Measurements from ENCODE around the gene NREP. TPM values are rescaled to one million over a fixed set of nuclear protein-coding genes. Genes with fewer than 3 reads are reported as not detected.

Gene NREP
- total RNA-seq, 1 donor from 2014 or later, result 62.6 TPM

DNA sequence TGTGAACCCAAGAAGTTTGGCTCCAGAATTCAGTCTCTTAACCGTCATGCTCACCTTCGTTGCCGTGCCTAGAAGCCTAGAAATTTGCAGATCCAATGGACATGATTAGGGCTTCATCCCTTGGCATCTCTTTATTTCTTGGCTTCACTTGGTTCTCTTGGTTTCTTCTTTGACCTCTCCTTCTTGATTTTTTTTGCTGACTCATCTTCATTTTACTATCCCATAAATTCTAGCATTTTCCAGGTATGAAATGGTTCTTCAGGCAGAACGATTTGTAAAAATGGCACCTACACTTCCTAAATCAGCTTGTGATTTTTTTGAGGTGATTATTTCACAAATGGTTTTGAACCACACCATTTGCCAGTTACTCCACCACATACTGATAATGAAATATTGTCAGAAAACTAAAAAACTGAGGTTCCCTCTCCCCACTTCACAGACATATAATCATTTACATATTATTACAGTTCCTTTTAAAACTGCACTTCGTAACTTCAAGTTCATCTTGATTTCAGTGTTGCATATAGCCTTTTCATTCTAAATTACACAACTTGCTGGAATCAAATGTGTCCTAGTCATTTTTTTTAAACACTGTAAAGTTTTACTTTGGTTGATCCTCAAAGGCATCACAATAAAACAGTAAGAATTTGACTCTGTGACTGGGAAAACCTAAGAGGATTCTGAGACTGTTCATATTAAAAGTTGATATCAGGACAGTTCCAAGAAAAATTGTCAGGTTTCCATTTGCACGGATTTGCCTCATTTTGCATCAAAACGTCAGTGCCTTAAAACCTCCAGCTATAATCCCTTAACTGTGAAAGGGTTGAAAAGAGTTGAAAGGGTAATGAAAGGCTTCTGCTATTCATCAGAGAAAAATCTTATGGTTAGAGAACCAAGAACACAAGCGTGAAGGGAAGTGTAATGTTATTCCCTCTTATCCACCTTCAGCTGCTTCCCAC lies 8.9 kb upstream of the NREP start:
- DNase-seq (ENCODE audit: low read depth, low spot score), result no peak

DNA sequence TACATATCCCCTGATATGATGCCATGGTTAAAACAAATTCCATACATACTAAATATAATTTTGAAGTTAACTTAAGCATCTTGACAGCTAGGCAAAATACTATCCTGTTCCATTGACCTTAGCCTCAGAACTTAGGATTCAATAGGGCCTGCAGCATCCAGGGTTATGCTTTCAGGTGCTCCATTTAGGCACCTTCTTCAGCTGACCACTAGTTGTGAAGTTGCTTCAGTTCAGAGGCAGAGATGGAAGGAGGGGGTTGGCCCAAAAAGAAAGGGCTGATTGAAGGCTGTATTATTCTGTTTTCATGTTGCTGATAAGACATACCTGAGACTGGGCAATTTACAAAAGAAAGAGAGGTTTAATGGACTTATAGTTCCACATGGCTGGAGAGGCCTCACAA lies 7.0 kb upstream of the NREP start:
- DNase-seq (ENCODE audit: low read depth, low spot score), result no peak

GRCh38 chr5:111762895-111763294 lies 5.9 kb upstream of the NREP start:
- DNase-seq (ENCODE audit: low read depth, low spot score), result no peak

DNA sequence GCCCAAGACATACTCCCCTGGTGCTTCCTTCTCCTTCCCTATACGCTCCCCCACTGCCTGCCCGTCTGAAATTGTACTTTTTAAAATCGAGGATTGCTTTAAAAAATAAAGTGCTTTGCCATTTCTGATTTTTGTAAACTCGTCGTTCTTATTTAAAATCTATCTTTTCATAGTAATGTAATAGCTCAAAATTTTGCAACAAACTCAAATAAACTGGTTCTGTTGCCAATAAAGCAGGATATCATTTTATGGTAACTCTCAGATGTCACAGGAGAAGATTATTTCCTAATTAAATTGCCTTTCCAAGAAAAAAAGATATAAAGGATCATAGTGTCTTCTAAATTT lies 1.3 kb upstream of the NREP start:
- DNase-seq (ENCODE audit: low read depth, low spot score), result no peak

DNA sequence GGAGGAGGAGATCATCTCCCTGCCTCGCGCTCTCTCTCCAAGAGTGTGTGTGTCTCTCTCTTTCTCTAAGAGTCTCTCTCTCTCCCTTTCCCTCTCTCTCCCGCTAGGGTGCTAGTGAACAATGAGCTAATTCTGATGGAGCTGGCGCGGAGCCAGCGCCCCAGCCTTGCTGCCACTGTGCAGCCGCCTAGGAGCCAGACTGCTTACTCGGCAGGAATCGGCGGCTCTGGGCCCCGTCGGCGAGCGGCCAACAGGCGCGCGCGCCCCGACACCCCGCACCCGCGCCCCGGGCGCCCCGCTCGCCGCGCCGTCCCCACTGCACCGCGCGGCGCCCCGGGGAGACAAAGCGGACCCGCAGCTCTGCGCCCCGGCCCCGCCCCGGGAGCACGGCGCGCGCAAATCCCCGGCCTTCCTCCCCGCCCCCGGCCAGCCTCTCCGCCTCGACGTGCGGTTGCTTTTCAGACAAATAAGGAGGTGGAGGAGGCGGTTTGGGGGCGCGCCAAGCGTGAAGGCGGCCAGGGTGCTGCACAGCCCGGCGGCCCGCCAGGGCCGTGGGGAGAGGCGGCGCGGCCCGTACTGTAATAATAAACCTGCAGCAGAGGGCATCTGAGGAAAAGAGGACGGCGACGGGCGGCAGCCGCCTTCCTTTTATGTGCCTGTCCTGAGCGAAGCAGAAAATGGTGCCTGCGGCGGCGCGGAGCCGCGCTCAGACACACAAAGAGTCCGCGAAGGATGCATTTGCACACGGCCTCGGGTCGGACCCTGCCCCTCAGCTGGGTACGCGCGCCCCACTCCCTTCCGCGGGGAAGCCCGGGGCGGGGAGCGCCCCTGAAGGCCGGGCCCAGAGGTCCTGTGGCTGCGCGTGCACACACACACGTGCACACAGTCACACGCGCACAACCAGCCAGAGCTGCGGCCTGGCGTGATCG lies 625 bp upstream of the NREP start:
- peak; percentile 79 for DNase-seq (ENCODE audit: low read depth, low spot score)

DNA sequence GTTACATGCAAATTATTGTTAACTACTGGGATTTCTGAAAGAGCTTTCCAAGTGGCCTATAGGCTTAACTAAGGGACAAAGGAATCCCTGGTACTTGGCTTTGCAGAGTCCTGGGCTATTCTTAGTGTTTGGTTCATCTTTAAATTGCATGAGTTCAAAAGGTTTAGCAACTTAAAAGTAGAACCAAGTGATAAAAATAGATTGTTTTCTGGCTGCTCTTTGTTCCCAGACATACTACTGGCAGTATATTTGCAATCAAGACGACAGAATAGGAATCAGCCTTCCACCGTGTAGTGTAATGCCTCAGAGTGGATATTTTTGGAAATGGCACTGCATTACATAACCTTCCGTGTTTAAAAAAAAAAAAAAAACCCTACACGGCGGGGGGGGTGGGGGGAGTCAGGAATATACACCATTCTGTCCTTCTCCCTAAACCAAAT lies 1.0 kb downstream of the NREP start:
- DNase-seq (ENCODE audit: low read depth, low spot score), result no peak

DNA sequence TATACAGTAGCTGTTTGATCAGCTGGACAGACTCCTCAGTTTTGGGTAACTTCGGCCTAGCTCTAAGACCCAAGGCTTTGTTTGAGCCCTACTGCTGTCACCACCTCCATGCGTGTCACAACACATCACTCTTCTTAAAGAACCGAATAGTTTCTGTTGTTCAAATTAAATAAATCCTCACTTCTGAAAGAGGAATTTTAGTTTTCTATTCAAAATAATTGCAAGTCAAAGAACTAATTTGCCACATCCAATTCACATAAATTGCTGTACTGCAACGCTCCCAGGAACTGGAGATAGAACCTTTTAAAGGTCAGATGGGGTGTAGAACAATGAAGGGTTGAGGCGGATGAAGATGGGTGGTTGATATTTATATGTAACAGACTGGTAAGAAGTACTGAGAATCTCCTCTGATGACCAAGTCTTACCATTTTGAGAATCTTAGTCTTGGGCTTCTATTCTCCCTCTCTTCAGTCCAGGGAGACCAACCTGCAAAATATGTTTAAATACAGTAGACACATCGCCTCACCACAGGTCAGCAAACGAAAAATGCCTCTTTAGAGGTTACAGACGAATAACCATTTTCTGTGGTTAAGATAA lies 1.6 kb downstream of the NREP start:
- no peak for DNase-seq (ENCODE audit: low read depth, low spot score)

GRCh38 chr5:111753884-111754589 lies 3.0 kb downstream of the NREP start:
- no peak for DNase-seq (ENCODE audit: low read depth, low spot score)

DNA sequence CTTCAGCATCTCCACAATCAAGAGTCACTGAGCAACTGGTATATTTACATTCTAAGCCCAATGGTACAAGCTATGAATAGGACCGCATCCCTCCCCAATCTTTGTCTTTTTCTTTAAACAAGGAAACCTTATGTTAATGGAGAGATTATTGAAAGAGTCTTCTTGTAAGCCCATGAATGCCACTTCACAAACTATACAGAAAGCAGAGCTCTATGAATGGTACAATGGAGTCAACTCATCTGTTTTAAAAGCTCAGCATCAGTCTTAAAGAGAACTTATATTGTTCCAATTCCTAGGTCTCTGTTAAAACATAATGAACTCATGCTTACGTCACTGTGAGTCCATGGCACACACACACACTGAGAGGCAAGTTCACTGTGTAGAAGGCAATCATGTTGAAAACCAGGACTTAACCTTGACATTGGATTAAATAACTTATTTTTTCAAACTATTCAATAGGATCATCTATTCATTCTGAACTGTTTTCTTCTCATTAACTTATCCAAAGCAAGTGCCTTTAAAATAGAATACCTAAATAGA lies 4.5 kb downstream of the NREP start:
- no peak for DNase-seq (ENCODE audit: low read depth, low spot score)

DNA sequence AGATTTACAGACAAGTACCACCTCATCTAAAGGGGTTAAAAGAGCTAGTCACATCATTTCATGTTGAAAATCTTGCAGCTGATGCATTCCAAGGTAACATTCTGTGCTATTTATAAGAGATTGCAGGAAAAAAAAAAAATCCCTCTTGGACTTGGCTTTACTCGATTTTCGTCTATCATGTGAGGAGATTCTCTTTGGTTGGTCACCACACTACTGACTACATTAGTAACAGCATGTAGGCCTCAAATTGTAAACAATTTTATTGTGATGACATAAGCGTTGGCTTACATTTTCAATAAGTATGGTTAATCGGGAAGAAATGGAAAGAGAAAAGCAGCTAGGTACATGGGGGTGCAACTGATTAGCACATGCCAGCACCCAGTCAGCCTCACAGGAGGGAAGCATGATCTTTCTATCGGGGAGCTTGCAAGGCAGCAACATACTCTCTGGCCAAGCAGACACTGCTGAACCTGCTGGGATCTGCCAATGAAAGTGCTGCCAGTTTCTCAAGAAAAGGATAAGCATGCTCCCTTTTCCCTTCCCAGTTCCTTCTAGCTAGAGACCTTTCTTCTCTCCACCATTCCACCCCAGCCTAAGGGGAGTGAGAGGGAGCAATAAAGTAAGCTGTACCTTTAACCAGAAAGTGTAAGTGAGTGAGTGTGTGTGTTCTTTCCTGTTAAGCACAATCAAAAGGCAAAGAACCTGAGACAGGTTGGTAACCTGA lies 7.5 kb downstream of the NREP start:
- DNase-seq (ENCODE audit: low read depth, low spot score), result no peak

DNA sequence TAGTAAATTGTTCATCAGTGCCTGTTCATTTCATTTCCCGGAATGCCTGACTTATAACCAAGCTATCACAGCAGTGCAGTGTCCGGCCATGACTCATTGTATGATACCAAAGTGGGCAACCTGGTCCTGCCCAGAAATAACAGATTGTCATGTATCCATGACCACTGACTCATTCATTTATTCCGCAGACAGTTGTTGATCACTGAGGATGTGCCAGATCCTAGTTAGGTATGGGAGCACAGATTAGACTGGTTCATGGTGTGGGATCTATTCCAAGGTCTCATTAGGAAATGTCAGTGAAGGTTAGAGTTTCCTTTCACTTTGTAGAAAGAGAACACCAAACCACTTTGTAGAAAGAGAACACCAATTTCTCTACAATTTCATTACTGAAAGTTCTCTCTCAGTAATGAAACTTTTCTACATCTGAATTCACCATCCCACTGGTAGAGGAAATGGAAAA lies 8.7 kb downstream of the NREP start:
- peak; percentile 83 for DNase-seq (ENCODE audit: low read depth, low spot score)

GRCh38 chr5:111747337-111747736 lies 9.7 kb downstream of the NREP start:
- DNase-seq (ENCODE audit: low read depth, low spot score), result no peak

DNA sequence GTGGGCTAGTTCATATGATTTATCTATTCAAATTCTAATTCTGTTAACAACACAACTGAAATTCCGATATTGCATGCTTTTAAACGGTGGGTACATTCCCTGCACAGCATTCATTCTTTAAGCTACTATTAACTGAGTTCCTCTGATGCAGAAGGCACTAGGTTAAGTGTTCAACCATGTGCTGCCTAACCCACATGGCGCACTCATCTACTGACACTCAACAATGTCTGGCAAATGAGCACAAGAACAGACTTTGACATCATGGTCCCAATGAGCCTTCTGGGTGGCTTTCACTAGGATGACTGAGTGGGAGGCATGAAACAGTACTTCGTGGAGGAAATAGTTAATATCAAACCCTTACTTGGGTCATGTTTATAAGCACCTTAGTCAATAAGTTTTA lies 10.2 kb downstream of the NREP start:
- DNase-seq (ENCODE audit: low read depth, low spot score), result no peak

DNA sequence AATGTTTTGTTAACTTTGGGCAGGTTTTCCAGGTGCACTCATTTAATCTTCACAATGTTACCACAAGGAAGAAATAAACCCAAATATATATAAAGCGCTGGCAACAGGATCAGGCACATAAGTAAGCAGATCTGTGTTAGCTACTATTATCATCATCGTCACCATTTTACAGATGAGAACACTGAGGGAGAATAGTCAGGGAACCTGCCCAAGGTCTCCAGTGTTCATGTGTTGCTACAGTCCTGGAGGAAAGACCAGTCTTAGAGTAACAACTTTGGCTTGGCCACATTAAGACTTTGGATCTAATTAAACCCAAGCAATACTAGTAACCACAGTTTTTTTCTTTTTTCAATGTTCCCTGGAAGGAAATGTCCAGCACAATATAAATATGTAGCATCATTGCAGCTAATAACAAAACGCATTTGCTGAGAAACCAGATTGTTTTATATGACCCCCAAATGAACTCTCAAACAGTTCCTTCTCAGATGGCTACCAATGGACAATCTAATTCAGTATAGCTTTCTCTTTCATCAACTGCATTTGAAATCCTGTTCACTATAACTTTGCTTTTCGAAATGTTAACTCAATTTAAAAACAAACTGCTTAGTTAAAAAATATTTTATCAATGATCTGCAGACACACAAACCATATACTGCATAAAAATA lies 11.8 kb downstream of the NREP start:
- no peak for DNase-seq (ENCODE audit: low read depth, low spot score)

DNA sequence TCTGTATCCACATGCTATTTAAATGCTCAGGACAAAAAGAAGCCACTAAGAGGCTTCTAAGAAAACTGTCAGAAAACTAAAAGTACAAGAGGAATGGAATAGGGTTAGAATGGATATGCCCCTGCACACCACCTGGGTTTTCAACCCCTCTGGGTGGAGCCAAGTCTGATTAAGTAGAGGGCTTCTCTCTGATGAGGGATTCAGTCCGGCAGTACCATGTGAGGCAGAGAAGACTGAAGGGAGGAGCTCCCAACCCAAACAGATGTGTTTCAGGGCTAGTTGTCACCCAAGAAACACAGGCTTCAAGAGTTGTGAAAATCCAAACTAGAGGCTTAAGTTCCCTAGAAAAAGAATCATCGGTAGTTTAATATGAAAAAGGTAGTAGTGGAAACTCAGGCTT lies 12.5 kb downstream of the NREP start:
- no peak for DNase-seq (ENCODE audit: low read depth, low spot score)

DNA sequence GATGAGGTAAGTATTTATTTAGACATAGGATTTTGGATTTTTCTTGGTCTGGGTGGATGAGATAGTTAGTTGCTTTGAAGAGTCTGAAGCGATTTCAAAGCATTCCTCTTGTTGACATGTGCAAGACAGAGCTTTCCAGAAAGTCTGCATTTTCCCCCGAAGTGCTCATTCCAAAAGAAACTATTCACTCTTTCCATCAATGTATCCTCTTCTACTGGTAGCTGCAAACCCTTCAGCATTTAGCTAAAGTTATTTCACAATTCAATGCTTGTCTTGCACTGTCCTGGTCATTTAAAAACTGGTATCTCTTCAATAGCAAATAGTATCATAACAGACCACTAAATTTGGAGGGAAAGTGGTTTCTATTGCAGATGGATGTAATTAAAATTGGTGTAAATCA lies 13.0 kb downstream of the NREP start:
- DNase-seq (ENCODE audit: low read depth, low spot score), result no peak

DNA sequence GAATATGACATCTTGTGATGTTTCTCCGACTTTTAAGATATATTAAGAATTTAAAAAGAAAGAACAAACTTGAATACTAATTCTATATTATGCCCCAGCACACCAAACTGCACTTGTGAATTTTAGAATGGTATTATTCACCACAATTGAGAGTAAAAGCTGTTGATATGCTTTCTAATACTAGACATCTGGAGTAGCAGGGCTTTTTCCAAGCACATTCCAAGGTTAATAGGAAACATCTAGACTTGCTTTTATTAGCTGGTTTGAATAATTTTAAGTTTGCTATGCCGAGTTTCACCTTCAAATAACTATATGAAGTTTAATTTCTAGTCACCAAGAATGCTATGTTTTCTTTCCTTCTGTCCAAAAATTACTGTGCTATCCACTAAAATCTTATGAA lies 13.5 kb downstream of the NREP start:
- no peak for DNase-seq (ENCODE audit: low read depth, low spot score)

GRCh38 chr5:111742177-111742994 lies 14.6 kb downstream of the NREP start:
- no peak for DNase-seq (ENCODE audit: low read depth, low spot score)

- no peak for DNase-seq (ENCODE audit: low read depth, low spot score)
These were observed 15.7 kb downstream of the NREP start for GRCh38 chr5:111741278-111741677.
